Liver (tissue), 9 donors: Measurements from ENCODE around the gene MSL3. TPM values are rescaled to one million over a fixed set of nuclear protein-coding genes. Genes with fewer than 3 reads are reported as not detected.

ENCODE experiments used
- DNase-seq: peaks from one replicate; pipeline ENCODE4 v3.0.0-alpha.2; 2017; ENCODE audit warnings: low spot score
- H3K27ac ChIP-seq, 2 donors: one replicate each; pipeline ENCODE4 v1.7.0; 2013; ENCODE audit warnings: inconsistent platforms in 2 of 2, low read length in 2 of 2, control low read depth in 1 of 2, low read depth in 1 of 2, mild to moderate bottlenecking in 1 of 2
- H3K27me3 ChIP-seq, 4 donors: one replicate each; pipeline versions ENCODE4 v1.6.1 to v1.7.0; 2013; ENCODE audit warnings: low read length in 3 of 4, inconsistent platforms in 1 of 4, mild to moderate bottlenecking in 1 of 4, moderate library complexity in 1 of 4; ENCODE audit not compliant: control insufficient read depth in 4 of 4, insufficient read depth in 4 of 4
- H3K36me3 ChIP-seq, 4 donors: one replicate each; pipeline versions ENCODE4 v1.6.1 to v1.7.0; 2013; ENCODE audit warnings: low read length in 3 of 4, mild to moderate bottlenecking in 3 of 4, low read depth in 1 of 4, moderate library complexity in 1 of 4; ENCODE audit not compliant: control insufficient read depth in 4 of 4, insufficient read depth in 3 of 4
- H3K4me1 ChIP-seq, 4 donors: one replicate each; pipeline versions ENCODE4 v1.6.1 to v1.7.0; 2013; ENCODE audit warnings: low read length in 3 of 4, mild to moderate bottlenecking in 3 of 4, moderate library complexity in 1 of 4; ENCODE audit not compliant: control insufficient read depth in 4 of 4, insufficient read depth in 4 of 4
- H3K4me3 ChIP-seq, 3 donors: one replicate each; pipeline versions ENCODE4 v1.6.1 to v1.7.0; 2013; ENCODE audit warnings: low read length in 3 of 3, control low read depth in 1 of 3, low read depth in 1 of 3, mild to moderate bottlenecking in 1 of 3
- H3K9ac ChIP-seq, 2 donors: one replicate each; pipeline ENCODE4 v1.7.0; 2013; ENCODE audit warnings: low read length in 2 of 2, mild to moderate bottlenecking in 2 of 2, moderate library complexity in 2 of 2, control low read depth in 1 of 2, low read depth in 1 of 2
- H3K9me3 ChIP-seq, 4 donors: one replicate each; pipeline versions ENCODE4 v1.6.1 to v1.7.0; 2013; ENCODE audit warnings: low read length in 3 of 4; ENCODE audit not compliant: control insufficient read depth in 4 of 4
- ATF3 ChIP-seq: IDR thresholded peaks from 2 replicates; pipeline ENCODE4 v1.6.1; 2016; ENCODE audit warnings: antibody characterized with exemption
- CTCF ChIP-seq: fragments of 150-350 bp; IDR thresholded peaks from 2 replicates; pipeline ENCODE4 v1.5.1; 2017; ENCODE audit warnings: improper control_type of control experiment, low read depth, low read length; ENCODE audit not compliant: missing input control
- EGR1 ChIP-seq, 2 donors: IDR thresholded peaks; 2 replicates each; pipeline ENCODE4 v1.6.1; 2016 to 2018; ENCODE audit warnings: antibody characterized with exemption in 2 of 2, low read depth in 2 of 2
- FOXA1 ChIP-seq: IDR thresholded peaks from 2 replicates; pipeline ENCODE4 v1.6.1; 2016; ENCODE audit warnings: antibody characterized with exemption
- FOXA2 ChIP-seq: IDR thresholded peaks from 2 replicates; pipeline ENCODE4 v1.6.1; 2016; ENCODE audit warnings: antibody characterized with exemption
- GABPA ChIP-seq, 2 donors: IDR thresholded peaks in 1 of 2; conservative IDR thresholded peaks in 1 of 2; 2 replicates each; pipeline ENCODE4 v1.6.1; 2016; ENCODE audit warnings: antibody characterized with exemption in 2 of 2, mild to moderate bottlenecking in 1 of 2, moderate library complexity in 1 of 2
- HNF4A ChIP-seq, 2 donors: conservative IDR thresholded peaks; 2 replicates each; pipeline ENCODE4 v1.6.1; 2016; ENCODE audit warnings: antibody characterized with exemption in 2 of 2, mild to moderate bottlenecking in 2 of 2
- HNF4G ChIP-seq: IDR thresholded peaks from 2 replicates; pipeline ENCODE4 v1.6.1; 2016; ENCODE audit warnings: antibody characterized with exemption
- JUND ChIP-seq, 2 donors: IDR thresholded peaks; 2 replicates each; pipeline ENCODE4 v1.6.1; 2016; ENCODE audit warnings: antibody characterized with exemption in 2 of 2
- MAX ChIP-seq: IDR thresholded peaks from 2 replicates; pipeline ENCODE4 v1.6.1; 2016; ENCODE audit warnings: antibody characterized with exemption
- NR2F2 ChIP-seq: IDR thresholded peaks from 2 replicates; pipeline ENCODE4 v1.6.1; 2016; ENCODE audit warnings: antibody characterized with exemption
- RAD21 ChIP-seq, 2 donors: IDR thresholded peaks; 2 replicates each; pipeline ENCODE4 v1.6.1; 2016; ENCODE audit warnings: antibody characterized with exemption in 2 of 2, mild to moderate bottlenecking in 2 of 2
- REST ChIP-seq: IDR thresholded peaks from 2 replicates; pipeline ENCODE4 v1.6.1; 2016; ENCODE audit warnings: antibody characterized with exemption, mild to moderate bottlenecking
- RXRA ChIP-seq, 2 donors: IDR thresholded peaks; 2 replicates each; pipeline ENCODE4 v1.6.1; 2017 to 2018; ENCODE audit warnings: antibody characterized with exemption in 2 of 2, mild to moderate bottlenecking in 1 of 2
- SP1 ChIP-seq: IDR thresholded peaks from 2 replicates; pipeline ENCODE4 v1.6.1; 2018; ENCODE audit warnings: antibody characterized with exemption, mild to moderate bottlenecking
- TAF1 ChIP-seq: conservative IDR thresholded peaks from 2 replicates; pipeline ENCODE4 v1.6.1; 2016; ENCODE audit warnings: antibody characterized with exemption, mild to moderate bottlenecking
- YY1 ChIP-seq: IDR thresholded peaks from 2 replicates; pipeline ENCODE4 v1.6.1; 2016; ENCODE audit warnings: antibody characterized with exemption, mild to moderate bottlenecking
- ZBTB33 ChIP-seq: IDR thresholded peaks from 2 replicates; pipeline ENCODE4 v1.6.1; 2016; ENCODE audit warnings: antibody characterized with exemption
- WGBS: extraction: QIAGEN DNeasy Blood & Tissue Kit; methylation state at CpG from one replicate; pipeline ENCODE4 v1.1.7; 2013; 5-methylcytosine and 5-hydroxymethylcytosine counted together
- polyA plus RNA-seq, 2 donors: library from polyadenylated mRNA; stranded (reverse) in 1 of 2; unstranded in 1 of 2; fragments of 200-250 nt in 1 of 2; fragments of >200 nt in 1 of 2; fragmentation: Nextera tagmentation in 1 of 2; extraction: Ambion mirVana in 1 of 2; gene quantifications; one replicate each; pipeline versions ENCODE4 v1.2.1 to v1.2.3, GENCODE V29; 2013 to 2015
- total RNA-seq, 2 donors: library from RNA; depleted of rRNA; stranded (reverse); fragments of >200 nt; gene quantifications; one replicate each; pipeline ENCODE4 v1.2.3, GENCODE V29; 2014
- donor health status: healthy.
- donor health status: healthy.
- donor health status: healthy.
- donor health status: healthy.
- donor health status: healthy.

Gene MSL3
- total and polyA plus RNA-seq, 4 donors = 7.3 to 13.6 (median 8.9) TPM

GRCh38 chrX:11750694-11751093 lies 7.3 kb upstream of the MSL3 start:
- H3K4me3 ChIP-seq = no peak overlapping the region
- no peak overlapping the region for H3K9ac ChIP-seq
- H3K9me3 ChIP-seq = no peaks in the 10 kb centered on the region
- WGBS = 88% methylated on average over 4 of the region's 4 CpGs
- no peak overlapping the region for H3K27ac ChIP-seq
- H3K36me3 ChIP-seq = no peaks in the 10 kb centered on the region
- H3K4me1 ChIP-seq = no peaks in the 10 kb centered on the region
- no peak for DNase-seq
- TF ChIP-seq RXRA (IDR thresholded peaks at IDR 0.05) (no peak), ZBTB33 (no peak), CTCF (no peak), HNF4G (no peak), GABPA (IDR thresholded peaks at IDR 0.05 in 1 of 2, conservative IDR thresholded peaks at IDR 0.05 in 1 of 2) (no peak), REST (no peak), MAX (no peak), YY1 (no peak), HNF4A (conservative IDR thresholded peaks at IDR 0.05) (no peak), SP1 (no peak), FOXA1 (no peak), RAD21 (IDR thresholded peaks at IDR 0.05) (no peak), EGR1 (IDR thresholded peaks at IDR 0.05; ENCODE audit: low read depth in 2 of 2) (no peak), FOXA2 (no peak), TAF1 (no peak), ATF3 (no peak), NR2F2 (no peak)
- H3K27me3 ChIP-seq = peaks cover 0 to 4% (median 0%) of the 10 kb centered on the region in 4 donors

GRCh38 chrX:11751261-11751660 lies 6.8 kb upstream of the MSL3 start:
- TF ChIP-seq JUND (IDR thresholded peaks at IDR 0.05) (no peak), EGR1 (IDR thresholded peaks at IDR 0.05; ENCODE audit: low read depth in 2 of 2) (no peak), RAD21 (IDR thresholded peaks at IDR 0.05) (no peak), REST (no peak)
- Histone ChIP-seq H3K27ac (no peak overlapping the region), H3K4me1 (no peaks in the 10 kb centered on the region), H3K36me3 (no peaks in the 10 kb centered on the region), H3K4me3 (no peak overlapping the region), H3K9me3 (no peaks in the 10 kb centered on the region), H3K27me3 (peaks cover 0 to 4% (median 0%) of the 10 kb centered on the region in 4 donors), H3K9ac (no peak overlapping the region)
- DNase-seq = no peak
